Left lung (tissue), 10 donors: Measurements from ENCODE around the gene ABHD2. TPM values are rescaled to one million over a fixed set of nuclear protein-coding genes. Genes with fewer than 3 reads are reported as not detected.
A peak's percentile ranks its signal among the peaks of the same experiment; 100 is the strongest.

ENCODE experiments used
- ATAC-seq: fragments of 200-7000 bp; cut with Tn5 transposase; one replicate; pipeline ENCODE4 v1.9.1; 2020; ENCODE audit warnings: moderate library complexity
- DNase-seq, 4 donors: peaks; one replicate each; pipeline ENCODE4 v3.0.0-alpha.2; 2013 to 2020
- H3K27ac ChIP-seq, 2 donors: fragments of 200-600 bp; sonication (generic) in 1 of 2; one replicate each; pipeline versions ENCODE4 v1.5.0 to v1.8.0; 2020 to 2021
- H3K27me3 ChIP-seq, 2 donors: fragments of 200-600 bp; sonication (generic) in 1 of 2; one replicate each; pipeline versions ENCODE4 v1.5.0 to v1.8.0; 2020 to 2021
- H3K36me3 ChIP-seq, 2 donors: fragments of 200-600 bp; sonication (generic) in 1 of 2; one replicate each; pipeline versions ENCODE4 v1.5.0 to v1.8.0; 2020 to 2021
- H3K4me1 ChIP-seq, 2 donors: fragments of 200-600 bp; one replicate each; pipeline ENCODE4 v1.8.0; 2021
- H3K4me3 ChIP-seq, 2 donors: fragments of 200-600 bp; sonication (generic) in 1 of 2; one replicate each; pipeline versions ENCODE4 v1.5.0 to v1.8.0; 2020 to 2021; ENCODE audit warnings: mild to moderate bottlenecking in 1 of 2
- H3K9me3 ChIP-seq, 2 donors: fragments of 200-600 bp; sonication (generic) in 1 of 2; one replicate each; pipeline versions ENCODE4 v1.5.0 to v1.8.0; 2020 to 2021
- intact Hi-C, 2 donors: fragments of 100-400 bp; cut with DNase I; formaldehyde crosslinking; loops; one replicate each; pipeline versions ENCODE4 v1.11.2 to v1.14.2; 2022
- polyA plus RNA-seq, 6 donors: library from polyadenylated mRNA; unstranded; fragments of 120-200 nt; gene quantifications; one replicate each; pipeline ENCODE4 v1.2.1, GENCODE V29; 2013; ENCODE audit not compliant: insufficient read length in 6 of 6
- total RNA-seq, 2 donors: library from RNA; stranded (reverse); fragmentation: NEBNext Ultra II Directional; extraction: Animal tissue kit (Norgen Biotek cat#: 25700); gene quantifications; one replicate each; pipeline ENCODE4 v1.2.1, GENCODE V29; 2021
- TF ChIP-seq, protein P1 (sequence below), 2 donors: fragments of 200-600 bp; sonication (generic) in 1 of 2; IDR thresholded peaks; one replicate each; pipeline versions ENCODE4 v1.5.0 to v1.8.0; 2021; ENCODE audit warnings: antibody characterized with exemption in 2 of 2
- donor health status: DM: no; HTN: yes; CAD: no.
- donor health status: DM: no; HTN: no; CAD: no.

Gene ABHD2
- total and polyA plus RNA-seq, 8 donors = 35.4 to 231 (median 46.9) TPM

DNA sequence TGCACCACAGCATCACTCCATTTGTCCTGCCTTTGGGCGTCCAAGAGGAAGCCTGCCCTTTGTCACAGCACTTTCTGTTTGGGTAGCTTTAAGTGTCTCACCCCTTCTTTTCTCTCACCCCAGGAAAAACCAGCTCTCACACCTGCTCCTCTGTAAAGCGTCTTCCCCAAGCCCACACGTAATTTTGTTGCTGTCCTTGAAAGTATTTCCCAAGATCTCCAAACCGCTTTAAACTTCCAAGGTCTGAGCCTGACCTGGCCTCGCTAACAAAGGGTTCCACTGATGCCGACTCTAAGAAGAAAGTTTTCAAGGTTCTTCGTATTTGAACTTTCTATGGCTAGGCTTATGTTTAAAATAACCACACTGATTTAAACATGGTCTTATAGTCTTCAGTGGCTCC is 5.3 kb downstream of the ABHD2 start:
- DNase-seq = no peak
- TF ChIP-seq, protein P1, sequence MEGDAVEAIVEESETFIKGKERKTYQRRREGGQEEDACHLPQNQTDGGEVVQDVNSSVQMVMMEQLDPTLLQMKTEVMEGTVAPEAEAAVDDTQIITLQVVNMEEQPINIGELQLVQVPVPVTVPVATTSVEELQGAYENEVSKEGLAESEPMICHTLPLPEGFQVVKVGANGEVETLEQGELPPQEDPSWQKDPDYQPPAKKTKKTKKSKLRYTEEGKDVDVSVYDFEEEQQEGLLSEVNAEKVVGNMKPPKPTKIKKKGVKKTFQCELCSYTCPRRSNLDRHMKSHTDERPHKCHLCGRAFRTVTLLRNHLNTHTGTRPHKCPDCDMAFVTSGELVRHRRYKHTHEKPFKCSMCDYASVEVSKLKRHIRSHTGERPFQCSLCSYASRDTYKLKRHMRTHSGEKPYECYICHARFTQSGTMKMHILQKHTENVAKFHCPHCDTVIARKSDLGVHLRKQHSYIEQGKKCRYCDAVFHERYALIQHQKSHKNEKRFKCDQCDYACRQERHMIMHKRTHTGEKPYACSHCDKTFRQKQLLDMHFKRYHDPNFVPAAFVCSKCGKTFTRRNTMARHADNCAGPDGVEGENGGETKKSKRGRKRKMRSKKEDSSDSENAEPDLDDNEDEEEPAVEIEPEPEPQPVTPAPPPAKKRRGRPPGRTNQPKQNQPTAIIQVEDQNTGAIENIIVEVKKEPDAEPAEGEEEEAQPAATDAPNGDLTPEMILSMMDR (IDR thresholded peaks at IDR 0.05) = no peak
- no peak for ATAC-seq
- no peaks in the 10 kb centered on the region for H3K36me3 ChIP-seq
- H3K27me3 ChIP-seq = no peaks in the 10 kb centered on the region
- no peak overlapping the region for H3K4me3 ChIP-seq
- H3K27ac ChIP-seq = peak overlapping the region; percentile 83 to 90
- no peaks in the 10 kb centered on the region for H3K9me3 ChIP-seq
- H3K4me1 ChIP-seq = peaks cover 19 to 94% of the 10 kb centered on the region in 2 donors
- intact Hi-C loops = no loop called here

DNA sequence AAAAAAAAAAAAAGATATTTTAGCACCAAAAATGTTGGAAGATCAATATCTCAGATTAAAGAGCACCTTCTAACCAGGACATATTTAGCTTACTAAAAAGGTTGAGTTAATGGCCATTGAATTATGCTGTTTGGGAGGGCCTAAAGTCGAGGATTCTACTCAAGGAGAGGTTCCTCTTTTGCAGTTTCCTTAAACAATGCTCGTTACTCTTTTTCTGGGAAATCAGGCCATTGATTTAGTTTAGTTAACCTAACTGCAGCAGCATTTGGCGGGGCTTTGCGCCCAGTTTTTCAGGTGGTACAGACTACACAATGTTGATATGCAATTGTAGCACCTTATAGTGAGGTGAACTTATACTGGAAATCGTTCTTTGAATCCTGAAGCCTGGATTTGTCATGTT is 6.8 kb downstream of the ABHD2 start:
- ATAC-seq = no peak
- Histone ChIP-seq H3K27ac (peak overlapping the region in 1 of 2 donors; percentile 90), H3K4me1 (peaks cover 12 to 83% of the 10 kb centered on the region in 2 donors), H3K27me3 (no peaks in the 10 kb centered on the region), H3K9me3 (no peaks in the 10 kb centered on the region), H3K4me3 (no peak overlapping the region), H3K36me3 (no peaks in the 10 kb centered on the region)
- intact Hi-C loops = no loop called here
- no peak for DNase-seq
- TF ChIP-seq, protein P1 (IDR thresholded peaks at IDR 0.05) = no peak

DNA sequence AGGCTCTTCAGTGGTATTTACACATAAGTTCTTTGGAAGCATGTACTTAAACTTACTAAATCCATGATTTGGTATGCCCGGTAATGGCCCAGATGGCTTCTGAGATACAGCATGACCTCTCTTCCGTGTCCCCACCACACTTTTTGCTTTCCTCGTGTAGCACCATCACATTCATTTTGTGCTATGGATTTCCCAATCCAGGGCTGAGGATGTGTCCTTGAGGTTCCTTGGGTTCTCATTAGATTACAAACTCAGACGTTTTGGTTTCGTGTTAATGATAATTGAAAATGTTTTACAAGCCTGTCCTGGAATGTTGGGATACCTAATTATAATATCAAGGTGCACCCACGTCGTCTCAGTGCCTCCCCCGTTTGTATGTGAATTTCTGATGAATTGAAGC is 7.3 kb downstream of the ABHD2 start:
- Histone ChIP-seq H3K27ac (peak overlapping the region in 1 of 2 donors; percentile 90), H3K4me1 (peaks cover 12 to 82% of the 10 kb centered on the region in 2 donors), H3K9me3 (no peaks in the 10 kb centered on the region), H3K27me3 (no peaks in the 10 kb centered on the region), H3K4me3 (no peak overlapping the region), H3K36me3 (no peaks in the 10 kb centered on the region)
- TF ChIP-seq, protein P1 (IDR thresholded peaks at IDR 0.05) = no peak
- ATAC-seq = no peak
- DNase-seq = no peak
- intact Hi-C loops = no loop called here

DNA sequence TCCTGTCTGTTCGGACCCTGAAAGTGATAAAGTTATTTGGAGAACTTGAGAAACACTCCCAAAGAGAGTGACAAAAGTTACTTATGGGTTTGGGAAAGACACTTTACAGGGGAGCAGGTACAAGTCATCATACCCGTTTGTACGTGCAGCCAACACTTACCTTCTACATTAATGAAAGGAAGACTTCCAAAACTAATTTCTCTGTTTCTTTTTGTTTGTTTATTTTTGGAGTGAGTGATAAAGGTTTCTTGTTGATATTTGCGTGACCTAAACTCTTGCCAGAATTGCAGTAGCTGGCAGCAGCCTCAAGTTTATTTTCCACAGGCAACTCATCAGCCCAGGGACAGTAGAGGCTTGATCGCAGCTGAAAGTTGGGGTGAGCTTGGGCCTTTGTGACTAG is 8.4 kb downstream of the ABHD2 start:
- TF ChIP-seq, protein P1 (IDR thresholded peaks at IDR 0.05) = no peak
- no peak for ATAC-seq
- peak in 1 of 4 donors; percentile 54 for DNase-seq
- Histone ChIP-seq H3K36me3 (no peaks in the 10 kb centered on the region), H3K9me3 (no peaks in the 10 kb centered on the region), H3K27ac (peak overlapping the region in 1 of 2 donors; percentile 3), H3K27me3 (no peaks in the 10 kb centered on the region), H3K4me3 (no peak overlapping the region), H3K4me1 (peaks cover 20 to 82% of the 10 kb centered on the region in 2 donors)
- intact Hi-C loops = no loop called here

DNA sequence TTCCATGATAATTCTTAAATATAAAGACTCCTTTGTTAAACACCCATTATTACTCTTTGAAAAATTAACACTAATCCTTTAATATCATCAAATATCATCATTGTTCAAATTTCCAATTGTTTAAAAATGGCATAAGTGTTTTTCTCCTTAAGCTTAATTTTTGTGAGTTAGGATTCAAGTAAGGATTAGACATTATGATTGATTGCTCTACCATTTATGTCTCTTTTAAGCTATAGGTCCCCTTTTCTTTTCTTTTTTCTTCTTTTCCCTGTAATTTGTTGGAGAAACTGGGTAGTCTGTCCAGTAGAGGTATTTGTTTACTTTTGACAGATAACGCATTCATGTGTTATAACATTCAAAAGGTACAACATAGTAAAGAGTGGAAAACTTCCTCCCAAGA is 9.1 kb downstream of the ABHD2 start:
- TF ChIP-seq, protein P1 (IDR thresholded peaks at IDR 0.05) = no peak
- H3K4me3 ChIP-seq = no peak overlapping the region
- peaks cover 26 to 82% of the 10 kb centered on the region in 2 donors for H3K4me1 ChIP-seq
- H3K27me3 ChIP-seq = no peaks in the 10 kb centered on the region
- DNase-seq = no peak
- intact Hi-C loops = no loop called here
- H3K36me3 ChIP-seq = peaks cover 0 to 1% of the 10 kb centered on the region in 2 donors
- H3K9me3 ChIP-seq = no peaks in the 10 kb centered on the region
- H3K27ac ChIP-seq = no peak overlapping the region
- ATAC-seq = no peak
